IMR-90 (cell line): ENCODE results near the gene PDZD2. TPM values are rescaled to one million over a fixed set of nuclear protein-coding genes. Genes with fewer than 3 reads are reported as not detected.

Experiments used
- ATAC-seq: fragments of 200-7000 bp; cut with Tn5 transposase; 2 replicates; pipeline ENCODE4 v1.9.1; 2020; ENCODE audit warnings: low read depth, mild to moderate bottlenecking, moderate library complexity
- BruUV-seq: library from RNA; stranded (reverse); fragments of 400-500 nt; replicated peaks from 2 replicates; lab custom pipeline; 2021; lab: Mats Ljungman, UMichigan
- CTCF ChIA-PET: fragments of 300-600 bp; formaldehyde crosslinking; extraction: SDS; loops from one replicate; lab custom pipeline; 2021; ENCODE audit warnings: antibody characterized with exemption; lab: Yijun Ruan, JAX
- POLR2A ChIA-PET: fragments of 300-600 bp; sonication (Branson Sonifier 250); formaldehyde crosslinking; loops from one replicate; lab custom pipeline; 2022; ENCODE audit warnings: antibody characterized with exemption; ENCODE audit not compliant: unreplicated experiment; lab: Charles Lee
- DNase-seq: peaks from one replicate; pipeline ENCODE4 v3.0.0; 2013
- H2AFZ ChIP-seq: replicated peaks from 2 replicates; pipeline ENCODE3; 2013; ENCODE audit warnings: low read length, mild to moderate bottlenecking; ENCODE audit not compliant: poor library complexity
- H2AK5ac ChIP-seq: 2 replicates; pipeline ENCODE4 v1.6.1; 2013; ENCODE audit warnings: low read depth, low read length, inconsistent platforms
- H2AK9ac ChIP-seq: replicated peaks from 2 replicates; pipeline ENCODE3; 2013; ENCODE audit warnings: mild to moderate bottlenecking, low read depth, low read length, moderate library complexity; ENCODE audit not compliant: poor library complexity
- H2BK120ac ChIP-seq: 2 replicates; pipeline ENCODE4 v1.6.1; 2013; ENCODE audit warnings: low read depth, low read length, inconsistent platforms
- H2BK15ac ChIP-seq: 3 replicates; pipeline ENCODE4 v1.6.1; 2013; ENCODE audit warnings: low read depth, low read length, inconsistent platforms
- H2BK20ac ChIP-seq: 2 replicates; pipeline ENCODE4 v1.6.1; 2013; ENCODE audit warnings: low read depth, mild to moderate bottlenecking, inconsistent platforms, low read length, moderate library complexity
- H2BK5ac ChIP-seq: 2 replicates; pipeline ENCODE4 v1.6.1; 2013; ENCODE audit warnings: mild to moderate bottlenecking, low read depth, low read length, inconsistent platforms; ENCODE audit not compliant: poor library complexity, severe bottlenecking
- H3K14ac ChIP-seq: replicated peaks from 2 replicates; pipeline ENCODE4 v1.6.1; 2013; ENCODE audit warnings: low read depth, low read length, inconsistent platforms
- H3K18ac ChIP-seq: 2 replicates; pipeline ENCODE4 v1.6.1; 2013; ENCODE audit warnings: low read depth, low read length, control low read depth
- H3K23ac ChIP-seq: 2 replicates; pipeline ENCODE4 v1.6.1; 2013; ENCODE audit warnings: low read depth, low read length, inconsistent platforms
- H3K27ac ChIP-seq: 2 replicates; pipeline ENCODE4 v1.5.1; 2013; ENCODE audit warnings: mild to moderate bottlenecking, control low read depth, low read length; ENCODE audit not compliant: insufficient read depth
- H3K27me3 ChIP-seq: 2 replicates; pipeline ENCODE4 v1.6.1; 2013; ENCODE audit warnings: low read length; ENCODE audit not compliant: control insufficient read depth, insufficient read depth
- H3K36me3 ChIP-seq: 2 replicates; pipeline ENCODE4 v1.6.1; 2013; ENCODE audit warnings: low read length, mixed read lengths; ENCODE audit not compliant: control insufficient read depth, insufficient read depth
- H3K4ac ChIP-seq: 2 replicates; pipeline ENCODE4 v1.6.1; 2013; ENCODE audit warnings: low read depth, low read length, inconsistent platforms
- H3K4me1 ChIP-seq: 2 replicates; pipeline ENCODE4 v1.6.1; 2013; ENCODE audit warnings: low read length, mixed read lengths; ENCODE audit not compliant: control insufficient read depth, insufficient read depth
- H3K4me2 ChIP-seq: 2 replicates; pipeline ENCODE4 v1.6.1; 2013; ENCODE audit warnings: low read depth, mild to moderate bottlenecking, control low read depth, low read length, moderate library complexity
- H3K4me3 ChIP-seq: 2 replicates; pipeline ENCODE4 v1.5.1; 2013; ENCODE audit warnings: low read depth, mild to moderate bottlenecking, control low read depth, low read length, moderate library complexity; ENCODE audit not compliant: insufficient read depth
- H3K56ac ChIP-seq: 2 replicates; pipeline ENCODE4 v1.6.1; 2013; ENCODE audit warnings: low read length, inconsistent platforms; ENCODE audit not compliant: insufficient read depth; ENCODE audit errors: extremely low read depth
- H3K79me1 ChIP-seq, 2 experiments: 2 replicates each; pipeline ENCODE4 v1.6.1; 2013; ENCODE audit warnings: low read length in 2 of 2, inconsistent platforms in 1 of 2, low read depth in 1 of 2
- H3K9ac ChIP-seq: 2 replicates; pipeline ENCODE4 v1.6.1; 2013; ENCODE audit warnings: low read depth, low read length, control low read depth
- H3K9me1 ChIP-seq: 2 replicates; pipeline ENCODE4 v1.6.1; 2013; ENCODE audit warnings: low read length, inconsistent platforms; ENCODE audit not compliant: insufficient read depth
- H3K9me3 ChIP-seq: 2 replicates; pipeline ENCODE4 v1.6.1; 2013; ENCODE audit warnings: low read length; ENCODE audit not compliant: control insufficient read depth, insufficient read depth
- H4K20me1 ChIP-seq: 2 replicates; pipeline ENCODE4 v1.6.1; 2013; ENCODE audit warnings: low read length, inconsistent platforms; ENCODE audit not compliant: insufficient read depth
- H4K5ac ChIP-seq: 2 replicates; pipeline ENCODE4 v1.6.1; 2013; ENCODE audit warnings: mild to moderate bottlenecking, low read depth, low read length, control low read depth
- H4K8ac ChIP-seq, 2 experiments: 2 replicates each; pipeline ENCODE4 v1.6.1; 2013; ENCODE audit warnings: low read depth in 2 of 2, low read length in 2 of 2, control low read depth in 1 of 2, inconsistent platforms in 1 of 2
- H4K91ac ChIP-seq: 2 replicates; pipeline ENCODE4 v1.6.1; 2013; ENCODE audit warnings: low read depth, low read length, inconsistent platforms; ENCODE audit not compliant: insufficient read depth
- BHLHE40 ChIP-seq: fragments of 150-350 bp; IDR thresholded peaks from 2 replicates; pipeline ENCODE4 v1.6.1; 2016; ENCODE audit warnings: mild to moderate bottlenecking, low read depth, low read length
- CEBPB ChIP-seq: IDR thresholded peaks from 2 replicates; pipeline ENCODE4 v1.6.1; 2012; ENCODE audit warnings: low read depth, low read length, improper control_type of control experiment
- CHD1 ChIP-seq: IDR thresholded peaks from 2 replicates; pipeline ENCODE4 v1.6.1; 2012; ENCODE audit warnings: low read depth, low read length, improper control_type of control experiment
- CTCF ChIP-seq: conservative IDR thresholded peaks from 2 replicates; pipeline ENCODE4 v1.5.1; 2012; ENCODE audit warnings: mild to moderate bottlenecking, low read depth, low read length, improper control_type of control experiment
- ELK1 ChIP-seq: fragments of 150-350 bp; IDR thresholded peaks from 2 replicates; pipeline ENCODE4 v1.6.1; 2016; ENCODE audit warnings: low read depth, mild to moderate bottlenecking, low read length, moderate library complexity, borderline replicate concordance
- FOS ChIP-seq: fragments of 150-350 bp; IDR thresholded peaks from 2 replicates; pipeline ENCODE4 v1.6.1; 2016; ENCODE audit warnings: low read depth, low read length
- MAFK ChIP-seq: IDR thresholded peaks from 2 replicates; pipeline ENCODE4 v1.6.1; 2012; ENCODE audit warnings: low read depth, low read length, improper control_type of control experiment
- MAZ ChIP-seq: IDR thresholded peaks from 2 replicates; pipeline ENCODE4 v1.6.1; 2012; ENCODE audit warnings: low read depth, mild to moderate bottlenecking, low read length, improper control_type of control experiment, moderate library complexity, borderline replicate concordance
- MXI1 ChIP-seq: IDR thresholded peaks from 2 replicates; pipeline ENCODE4 v1.6.1; 2012; ENCODE audit warnings: low read depth, mild to moderate bottlenecking, low read length, moderate library complexity, borderline replicate concordance
- NFE2L2 ChIP-seq: fragments of 150-350 bp; IDR thresholded peaks from 2 replicates; pipeline ENCODE4 v1.6.1; 2016; ENCODE audit warnings: low read depth, mild to moderate bottlenecking, low read length
- POLR2A ChIP-seq: IDR thresholded peaks from 2 replicates; pipeline ENCODE4 v1.6.1; 2012; ENCODE audit warnings: mild to moderate bottlenecking, low read depth, low read length
- RAD21 ChIP-seq: IDR thresholded peaks from 2 replicates; pipeline ENCODE4 v1.6.1; 2012; ENCODE audit warnings: low read length, improper control_type of control experiment
- RCOR1 ChIP-seq: IDR thresholded peaks from 2 replicates; pipeline ENCODE4 v1.6.1; 2012; ENCODE audit warnings: mild to moderate bottlenecking, low read length, improper control_type of control experiment; ENCODE audit not compliant: insufficient replicate concordance
- RFX5 ChIP-seq: IDR thresholded peaks from 2 replicates; pipeline ENCODE4 v1.8.0; 2012; ENCODE audit warnings: low read depth, mild to moderate bottlenecking, low read length, moderate library complexity
- SMC3 ChIP-seq: fragments of 150-350 bp; IDR thresholded peaks from 2 replicates; pipeline ENCODE4 v1.6.1; 2016; ENCODE audit warnings: low read depth, mild to moderate bottlenecking, antibody characterized with exemption, low read length, moderate library complexity
- USF2 ChIP-seq: fragments of 150-350 bp; IDR thresholded peaks from 2 replicates; pipeline ENCODE4 v1.6.1; 2017; ENCODE audit warnings: mild to moderate bottlenecking, antibody characterized with exemption, low read length, low read depth
- WGBS, 2 experiments: methylation state at CpG; one replicate each; pipeline versions ENCODE4 v1.1.5 to v1.1.7; 2013; ENCODE audit warnings: missing lambda C conversion rate in 2 of 2; ENCODE audit not compliant: insufficient read length in 1 of 2; ENCODE audit errors: extremely low coverage in 2 of 2; 5-methylcytosine and 5-hydroxymethylcytosine counted together
- dilution Hi-C: fragments of 300-500 bp; cut with HindIII; formaldehyde crosslinking; loops from one replicate; pipeline ENCODE4 v1.14.3; 2018; ENCODE audit warnings: low sequenced_read_pairs; ENCODE audit not compliant: unreplicated experiment
- in situ Hi-C: fragments of 300-500 bp; cut with MboI; formaldehyde crosslinking; loops from 3 replicates; pipeline ENCODE4 v1.14.3; 2019; ENCODE audit warnings: low sequenced_read_pairs, inconsistent platforms, mixed read lengths
- intact Hi-C: fragments of 100-400 bp; cut with micrococcal nuclease; formaldehyde crosslinking; loops from 2 replicates; pipeline ENCODE4 v1.10.0; 2022
- polyA plus RNA-seq, 3 experiments: library from polyadenylated mRNA; depleted of rRNA; stranded (reverse); fragments of >200 nt; gene quantifications; 2 replicates each; pipeline ENCODE4 v1.2.3, GENCODE V29; 2012; ENCODE audit warnings: low replicate concordance in 1 of 3
- total RNA-seq: library from RNA; depleted of rRNA; stranded (reverse); fragments of >200 nt; gene quantifications from 2 replicates; pipeline ENCODE4 v1.2.3, GENCODE V29; 2012

The PDZD2 gene
- total and polyA plus RNA-seq, 2 of the 4 experiments (the other 2 are of a cell fraction) = under 0.01 to 0.02 TPM

GRCh38 chr5:31783086-31783645 is 144.2 kb downstream of the PDZD2 start:
- 100% methylated on average over 4 of the region's 10 CpGs; no CpG with 5 or more reads in 1 of the 2 experiments for WGBS, 2 experiments
- Histone ChIP-seq H3K56ac (no peak overlapping the region), H2AFZ (no peak overlapping the region), H3K4ac (no peak overlapping the region), H3K18ac (no peak overlapping the region), H3K27ac (no peak overlapping the region), H4K8ac (no peak overlapping the region), H3K9me3 (no peaks in the 10 kb centered on the region), H3K9ac (no peak overlapping the region), H3K4me1 (no peaks in the 10 kb centered on the region), H3K27me3 (peaks cover 22% of the 10 kb centered on the region), H2AK9ac (no peak overlapping the region), H3K79me1 (no peaks in the 10 kb centered on the region), H3K14ac (no peak overlapping the region), H4K91ac (no peak overlapping the region), H4K20me1 (no peaks in the 10 kb centered on the region), H2BK15ac (no peak overlapping the region), H3K4me3 (no peak overlapping the region), H3K4me2 (no peak overlapping the region), H3K9me1 (no peaks in the 10 kb centered on the region), H3K23ac (no peak overlapping the region), H3K36me3 (no peaks in the 10 kb centered on the region), H2BK120ac (no peak overlapping the region), H2BK20ac (no peak overlapping the region), H4K5ac (no peak overlapping the region), H2BK5ac (no peak overlapping the region), H2AK5ac (no peak overlapping the region)
- TF ChIP-seq SMC3 = no peak
- no peak for TF ChIP-seq NFE2L2
- no peak for TF ChIP-seq RFX5
- no peak for TF ChIP-seq USF2
- TF ChIP-seq MXI1 = no peak
- TF ChIP-seq POLR2A = no peak
- no peak for TF ChIP-seq ELK1
- no peak for TF ChIP-seq CTCF
- TF ChIP-seq RAD21 = no peak
- no peak for TF ChIP-seq MAZ
- no peak for TF ChIP-seq RCOR1
- no peak for TF ChIP-seq CHD1
- TF ChIP-seq FOS = no peak
- TF ChIP-seq CEBPB = no peak
- TF ChIP-seq BHLHE40 = no peak
- no peak for TF ChIP-seq MAFK
- CTCF ChIA-PET = no interaction called here
- ATAC-seq (no peak), DNase-seq (no peak)
- POLR2A ChIA-PET = no interaction called here
- in situ Hi-C loops (no loop called here), dilution Hi-C loops (no loop called here), intact Hi-C loops (no loop called here)
- BruUV-seq = no TSS peak
